Posterior vena cava (tissue), 2 donors: ENCODE results near the gene FAM168B. TPM values are rescaled to one million over a fixed set of nuclear protein-coding genes. Genes with fewer than 3 reads are reported as not detected.

Experiments
- DNase-seq: peaks from one replicate; pipeline ENCODE4 v3.0.0-alpha.2; 2020; ENCODE audit warnings: low spot score
- intact Hi-C, 2 donors: fragments of 100-400 bp; cut with DNase I; formaldehyde crosslinking; loops; one replicate each; pipeline versions ENCODE4 v1.14.1 to v1.14.2; 2022 to 2023
- total RNA-seq, 2 donors: library from RNA; stranded (reverse); fragmentation: NEBNext Ultra II Directional; extraction: Animal tissue kit (Norgen Biotek cat#: 25700); gene quantifications; one replicate each; pipeline ENCODE4 v1.2.1, GENCODE V29; 2021
- donor health status: DM: yes; HTN: yes; CAD: no.
- donor health status: DM: yes; HTN: yes; CAD: no.

Gene FAM168B
- total RNA-seq, 2 donors from 2014 or later, result 87.4 to 104 TPM

DNA sequence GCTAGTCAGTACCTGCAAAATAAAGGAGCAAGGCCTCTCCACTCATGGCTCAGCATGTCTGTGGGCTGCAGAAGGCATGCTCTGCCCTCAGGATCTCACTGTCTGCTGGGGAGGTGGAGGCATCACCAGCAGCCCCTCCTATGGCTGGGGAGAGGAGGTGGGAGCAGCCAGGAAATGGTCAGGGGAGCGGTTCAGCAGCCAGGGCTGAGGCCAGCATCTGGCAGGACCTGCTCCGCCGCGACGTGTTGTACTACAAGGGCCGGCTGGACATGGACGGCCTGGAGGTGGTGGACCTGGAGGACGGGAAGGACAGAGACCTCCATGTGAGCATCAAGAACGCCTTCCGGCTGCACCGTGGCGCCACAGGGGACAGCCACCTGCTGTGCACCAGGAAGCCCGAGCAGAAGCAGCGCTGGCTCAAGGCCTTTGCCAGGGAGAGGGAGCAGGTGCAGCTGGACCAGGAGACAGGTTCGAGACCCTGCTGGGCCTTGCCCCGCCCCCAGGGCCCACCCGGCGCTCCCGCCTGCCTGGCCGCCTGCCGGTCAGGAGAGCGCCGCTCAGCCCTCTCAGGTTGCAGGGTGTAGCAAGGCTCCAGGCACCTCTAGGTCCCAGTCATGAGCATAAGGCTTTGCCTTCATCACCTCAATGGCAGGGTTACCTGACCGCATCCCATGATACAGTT is 49.0 kb downstream of the FAM168B start:
- DNase-seq, result no peak
- intact Hi-C loops, result no loop called here

DNA sequence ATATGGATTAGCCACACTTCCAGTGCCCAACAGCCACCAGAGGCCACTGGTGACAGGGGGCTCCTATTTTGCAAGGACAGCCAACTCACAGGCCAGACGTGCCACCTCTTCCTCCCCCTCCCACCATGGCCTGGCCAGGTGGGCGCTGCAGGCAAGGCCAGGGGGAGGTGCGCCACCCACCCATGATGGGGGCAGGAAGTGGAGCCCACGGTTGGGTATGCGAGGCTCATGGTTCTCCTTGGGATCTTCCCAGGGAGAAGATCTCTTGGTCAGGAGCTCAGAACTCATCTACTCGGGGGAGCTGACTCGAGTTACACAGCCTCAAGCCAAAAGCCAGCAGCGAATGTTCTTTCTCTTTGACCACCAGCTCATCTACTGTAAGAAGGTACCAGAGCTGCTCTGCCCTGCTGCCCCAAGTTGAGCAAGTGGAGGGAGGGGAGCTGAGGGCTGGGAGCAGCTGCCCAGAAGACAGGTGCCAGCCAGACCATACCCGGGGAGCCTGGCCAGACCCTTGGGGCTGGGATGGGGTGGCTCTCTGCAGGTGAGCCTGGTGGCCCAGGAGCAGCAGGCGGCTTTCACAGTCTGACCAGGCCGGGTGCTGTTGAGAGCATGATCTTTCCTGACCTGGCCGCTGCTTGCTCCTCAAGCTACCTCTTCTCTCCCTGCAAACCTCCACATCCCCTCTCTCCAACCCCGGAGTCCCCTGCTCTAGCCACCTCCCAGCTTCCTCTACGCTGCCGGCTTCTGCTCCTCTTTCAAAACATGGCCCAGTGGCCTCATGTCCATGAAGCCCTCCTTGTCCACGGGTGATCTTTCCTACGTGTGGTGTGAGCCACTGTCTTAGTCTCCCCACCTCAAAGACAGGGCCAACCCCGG is 49.8 kb downstream of the FAM168B start:
- intact Hi-C loops, result no loop called here
- no peak for DNase-seq

- intact Hi-C loops, result loop anchor here in 1 of 2 donors (1.0 kb wide), 1 partner anchor 23 kb away; no protein-coding TSS in a partner anchor
- DNase-seq, result no peak
Observed at GRCh38 chr2:131042148-131042775, 51.0 kb downstream of the FAM168B start.

DNA sequence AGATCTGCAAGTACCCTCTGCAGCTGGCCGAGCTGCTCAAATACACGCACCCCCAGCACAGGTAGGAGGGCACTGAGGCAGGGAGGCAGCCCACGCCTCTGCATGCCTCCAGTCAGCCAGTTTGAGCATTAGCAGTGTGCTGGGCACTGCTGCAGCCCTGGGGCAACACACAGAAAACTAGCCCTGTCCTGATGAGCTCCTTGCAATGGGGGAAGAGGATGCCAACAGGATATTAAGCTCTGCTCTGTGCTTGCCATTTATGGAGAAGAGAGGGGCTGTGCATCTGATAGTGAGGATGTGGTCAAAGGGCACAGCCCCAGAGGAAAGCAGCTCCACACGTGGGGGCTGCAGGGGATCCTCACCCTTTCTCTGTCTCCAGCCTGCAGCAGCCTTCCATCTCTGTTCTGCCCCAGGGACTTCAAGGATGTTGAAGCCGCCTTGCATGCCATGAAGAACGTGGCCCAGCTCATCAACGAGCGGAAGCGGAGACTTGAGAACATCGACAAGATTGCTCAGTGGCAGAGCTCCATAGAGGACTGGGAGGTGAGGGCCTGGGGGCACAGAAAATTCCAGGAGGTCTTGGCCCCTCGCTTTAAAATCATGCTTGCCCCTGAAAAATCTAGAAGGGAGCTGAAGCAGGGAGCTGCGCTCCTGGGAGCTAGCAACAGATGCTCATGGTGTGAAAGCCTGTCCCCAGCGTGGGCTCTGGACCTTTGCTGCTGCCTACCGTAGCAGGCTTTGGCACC is 51.7 kb downstream of the FAM168B start:
- intact Hi-C loops, result loop anchor here in 1 of 2 donors (1.0 kb wide), 1 partner anchor 24 kb away; no protein-coding TSS in a partner anchor
- no peak for DNase-seq

- DNase-seq, result no peak
Observed at GRCh38 chr2:131040661-131041401, 52.4 kb downstream of the FAM168B start.

DNA sequence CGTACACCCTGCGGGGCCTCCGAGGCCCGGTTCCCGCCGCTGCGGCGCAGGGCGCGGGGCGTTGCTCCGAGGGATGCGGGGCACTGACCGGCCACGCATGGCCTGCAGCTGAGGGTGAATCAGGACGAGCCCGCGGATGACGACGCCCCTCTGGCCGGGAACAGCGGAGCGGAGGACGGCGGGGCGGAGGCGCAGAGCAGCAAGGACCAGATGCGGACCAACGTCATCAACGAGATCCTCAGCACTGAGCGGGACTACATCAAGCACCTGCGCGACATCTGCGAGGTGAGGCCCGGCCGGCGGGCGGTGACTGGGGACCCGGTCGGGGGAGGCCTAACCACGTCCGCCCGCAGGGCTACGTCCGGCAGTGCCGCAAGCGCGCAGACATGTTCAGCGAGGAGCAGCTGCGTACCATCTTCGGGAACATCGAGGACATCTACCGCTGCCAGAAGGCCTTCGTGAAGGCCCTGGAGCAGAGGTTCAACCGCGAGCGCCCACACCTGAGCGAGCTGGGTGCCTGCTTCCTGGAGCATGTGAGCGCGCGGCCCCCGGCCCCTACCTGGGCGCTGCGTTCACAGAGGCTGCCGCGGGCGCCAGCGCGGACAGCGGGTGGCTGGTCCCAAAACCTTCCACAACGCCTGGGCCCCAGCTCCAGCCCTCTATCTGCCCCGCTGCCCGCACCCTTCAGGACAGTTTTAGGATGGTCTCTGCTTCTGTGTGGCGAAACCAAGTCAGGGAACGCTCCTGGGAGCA is 53.2 kb downstream of the FAM168B start:
- intact Hi-C loops, result no loop called here
- DNase-seq, result peak; percentile 77

More at GRCh38 chr2:131040661-131041401, 52.4 kb downstream of the FAM168B start:
- intact Hi-C loops, result no loop called here

- no peak for DNase-seq
- intact Hi-C loops, result no loop called here
Observed at GRCh38 chr2:131039535-131039907, 53.7 kb downstream of the FAM168B start.

DNA sequence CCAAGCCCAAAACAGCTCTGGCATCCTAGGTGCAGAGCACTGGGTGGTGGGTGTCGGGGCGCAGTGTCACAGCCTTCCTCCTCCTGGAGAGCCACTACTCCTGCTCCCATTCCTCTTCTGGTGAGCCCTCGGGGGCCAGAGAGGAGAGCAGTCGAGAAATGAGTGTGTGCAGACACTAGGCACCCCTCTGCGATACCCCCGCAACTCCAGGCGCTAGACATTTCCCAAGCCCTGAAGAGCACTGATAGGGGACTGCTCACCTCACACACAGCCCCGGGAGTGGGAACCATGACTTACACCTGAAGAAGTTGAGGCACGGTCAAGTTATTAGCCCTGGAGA is 54.2 kb downstream of the FAM168B start:
- no peak for DNase-seq
- intact Hi-C loops, result no loop called here

DNA sequence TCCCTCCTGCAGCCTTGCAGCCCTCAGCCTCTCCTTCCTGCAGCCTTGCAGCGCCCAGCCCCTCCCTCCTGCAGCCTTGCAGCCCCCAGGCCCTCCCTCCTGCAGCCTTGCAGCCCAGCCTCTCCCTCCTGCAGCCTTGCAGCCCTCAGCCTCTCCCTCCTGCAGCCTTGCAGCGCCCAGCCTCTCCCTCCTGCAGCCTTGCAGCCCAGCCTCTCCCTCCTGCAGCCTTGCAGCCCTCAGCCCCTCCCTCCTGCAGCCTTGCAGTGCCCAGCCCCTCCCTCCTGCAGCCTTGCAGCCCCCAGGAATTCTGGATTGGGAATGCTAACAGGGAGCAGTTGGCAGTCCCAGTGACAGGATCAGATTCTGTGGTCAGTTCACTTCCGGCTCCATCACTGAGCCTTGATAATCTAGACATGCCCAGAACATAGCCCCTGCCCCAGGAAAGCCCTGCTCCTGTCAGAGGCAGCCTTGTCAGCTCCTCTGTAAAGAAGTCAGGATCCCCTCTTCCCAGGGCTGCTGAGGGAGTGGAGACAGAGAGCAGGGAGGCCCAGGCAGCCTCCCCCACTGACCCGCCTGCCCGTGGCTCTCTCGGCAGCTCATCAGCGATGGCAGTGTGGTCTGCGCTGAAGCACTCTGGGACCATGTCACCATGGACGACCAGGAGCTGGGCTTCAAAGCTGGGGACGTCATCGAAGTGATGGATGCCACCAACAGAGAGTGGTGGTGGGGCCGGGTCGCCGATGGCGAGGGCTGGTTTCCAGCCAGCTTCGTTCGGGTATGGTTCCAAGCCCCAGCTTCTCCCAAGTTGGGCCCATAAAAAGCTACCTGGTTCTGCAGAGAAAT is 54.8 kb downstream of the FAM168B start:
- intact Hi-C loops, result no loop called here
- no peak for DNase-seq

GRCh38 chr2:131037398-131038257 is 55.6 kb downstream of the FAM168B start:
- intact Hi-C loops, result no loop called here

DNA sequence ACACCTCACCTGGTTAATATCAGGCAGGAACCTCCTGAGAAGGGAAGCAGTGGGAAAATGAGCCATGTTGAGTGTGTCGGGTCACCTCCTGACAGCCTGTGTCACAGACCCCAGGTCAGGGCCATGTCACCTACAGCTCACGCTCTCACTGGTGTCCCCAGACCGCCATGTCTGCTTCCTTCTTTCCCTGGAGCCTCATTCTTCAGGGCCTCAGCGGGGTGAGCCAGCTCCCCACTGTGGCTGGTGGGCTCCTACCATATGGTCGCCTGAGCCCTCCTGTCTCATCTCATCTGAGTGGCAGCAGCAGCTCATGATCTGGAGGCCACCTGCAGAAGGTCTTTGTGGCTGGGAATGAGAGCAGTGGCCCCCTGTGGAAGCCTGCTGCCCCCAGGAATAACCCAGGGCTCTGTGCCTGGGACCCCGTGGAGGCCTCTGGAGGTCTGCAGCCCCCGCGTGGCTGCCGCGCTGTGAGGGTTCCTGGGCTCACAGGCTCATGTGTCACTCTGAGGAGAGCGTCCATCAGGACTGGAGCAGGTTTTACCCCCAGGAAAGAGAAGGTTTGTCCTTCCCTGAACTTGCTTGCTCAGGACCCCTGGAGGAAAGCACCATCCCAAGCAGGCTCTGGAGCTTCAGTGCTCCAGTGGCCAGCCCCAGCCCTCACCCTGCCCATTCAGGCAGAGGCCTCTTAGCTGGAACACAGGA is 56.4 kb downstream of the FAM168B start:
- intact Hi-C loops, result no loop called here
- DNase-seq, result no peak

More at GRCh38 chr2:131037398-131038257, 55.6 kb downstream of the FAM168B start:
- DNase-seq, result no peak

DNA sequence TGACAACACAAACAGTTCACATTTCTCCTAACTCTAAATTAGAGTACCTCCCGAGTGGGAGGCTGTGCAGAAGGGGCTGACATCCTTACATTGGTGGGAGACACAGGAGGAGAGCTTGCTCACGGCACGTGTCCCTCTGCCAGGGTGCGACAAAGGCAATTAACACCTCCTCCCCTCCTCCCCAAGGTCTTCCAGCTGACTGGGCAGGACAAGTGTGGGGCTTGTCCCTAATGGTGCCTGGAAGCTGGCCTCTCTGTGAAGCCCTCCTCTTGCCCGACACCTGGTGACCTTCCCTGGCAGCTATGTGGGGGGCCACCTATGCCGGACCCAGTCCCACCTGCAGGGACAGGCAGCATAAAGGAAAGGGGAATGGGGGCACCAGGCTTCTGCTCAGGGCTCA is 57.0 kb downstream of the FAM168B start:
- DNase-seq, result no peak
- intact Hi-C loops, result no loop called here

DNA sequence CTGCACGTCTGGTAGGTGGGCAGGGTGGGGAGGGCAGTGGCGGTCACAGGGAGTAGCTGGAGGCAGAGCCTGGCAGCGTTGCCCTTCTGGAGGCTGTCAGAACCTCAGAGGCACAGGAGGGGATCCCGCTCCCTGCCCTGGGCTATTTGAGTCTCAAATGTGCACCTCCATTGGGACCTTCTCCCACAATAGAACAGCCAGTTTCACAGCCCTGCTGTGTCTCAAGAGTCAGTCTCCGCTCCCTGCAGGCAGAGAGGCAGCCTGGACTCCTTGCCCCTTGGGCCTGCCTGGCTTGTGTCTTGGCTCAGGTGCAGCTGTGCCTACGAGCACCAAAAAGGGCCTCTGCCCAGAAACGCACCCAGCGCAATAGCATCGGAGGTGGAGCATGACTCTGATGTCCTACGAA is 57.4 kb downstream of the FAM168B start:
- intact Hi-C loops, result no loop called here
- DNase-seq, result no peak

DNA sequence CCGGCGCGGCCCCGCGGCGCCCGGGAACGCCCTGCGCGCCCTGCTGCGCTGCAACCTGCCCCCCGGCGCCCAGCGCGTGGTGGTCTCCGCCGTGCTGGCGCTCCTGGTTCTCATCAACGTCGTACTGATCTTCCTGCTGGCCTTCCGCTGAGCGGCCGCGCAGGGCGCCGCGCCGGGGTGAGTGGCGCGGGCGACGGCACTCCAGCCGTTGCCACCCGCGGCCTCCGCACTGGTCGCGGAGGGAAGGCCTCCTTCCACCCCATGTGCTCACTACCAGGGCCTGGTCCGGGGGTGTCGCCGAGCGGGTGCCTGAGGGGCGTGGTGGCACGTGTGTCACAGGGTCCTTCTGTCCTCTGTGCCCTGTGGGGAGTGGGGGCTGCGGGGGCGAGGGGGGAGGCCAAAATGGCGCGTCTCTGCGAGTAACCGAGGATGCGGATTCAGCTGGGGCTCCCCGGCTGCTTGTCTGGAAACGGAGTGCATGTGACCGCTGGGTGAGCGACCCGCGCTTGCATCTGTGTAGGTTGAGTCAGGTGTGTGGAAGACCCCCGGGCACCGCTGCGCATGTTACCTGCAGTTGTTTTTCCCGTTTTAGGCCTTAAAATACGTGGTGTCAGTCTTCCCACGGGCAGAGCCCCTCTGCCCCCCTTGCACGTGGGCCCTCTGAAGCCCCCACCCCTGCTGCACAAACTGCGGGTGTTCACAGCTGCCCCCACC is 58.0 kb downstream of the FAM168B start:
- intact Hi-C loops, result no loop called here
- DNase-seq, result peak; percentile 79
